ENCODE results near the gene TRIM25.

Gene TRIM25

DNA sequence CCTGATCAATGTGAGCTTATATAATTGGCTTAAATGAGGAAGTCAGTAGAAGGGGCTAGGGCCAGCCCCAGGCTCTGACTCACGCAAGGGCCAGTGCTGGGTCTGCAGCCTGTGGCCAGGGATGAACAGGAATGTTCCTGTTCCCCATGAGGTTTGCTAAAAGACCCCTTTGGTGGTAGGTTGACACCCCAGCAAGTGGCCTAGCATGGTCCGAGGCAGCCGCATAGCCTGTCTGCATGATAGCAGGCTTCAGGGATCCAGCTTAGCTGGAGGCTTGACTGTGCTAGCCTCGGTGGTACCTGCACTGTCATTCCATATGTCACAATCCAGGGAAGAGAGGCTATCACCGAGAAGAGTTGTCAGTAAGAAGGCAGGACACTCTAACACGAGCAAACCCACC lies 23.5 kb downstream of the TRIM25 start:
- H3K27me3 ChIP-seq (ENCODE audit: control insufficient read depth, insufficient read depth, low read length) = no peaks in the 10 kb centered on the region
- H3K4me3 ChIP-seq (ENCODE audit: low read length) = no peak overlapping the region
- H3K9ac ChIP-seq (ENCODE audit: low read length) = no peak overlapping the region
- H3K4me1 ChIP-seq (ENCODE audit: control insufficient read depth, insufficient read depth, low read length) = peaks cover 34% of the 10 kb centered on the region
- H3K36me3 ChIP-seq (ENCODE audit: control insufficient read depth, insufficient read depth, low read length) = peaks cover 37% of the 10 kb centered on the region
- H3K9me3 ChIP-seq (ENCODE audit: control insufficient read depth, low read length) = peaks cover 5% of the 10 kb centered on the region

DNA sequence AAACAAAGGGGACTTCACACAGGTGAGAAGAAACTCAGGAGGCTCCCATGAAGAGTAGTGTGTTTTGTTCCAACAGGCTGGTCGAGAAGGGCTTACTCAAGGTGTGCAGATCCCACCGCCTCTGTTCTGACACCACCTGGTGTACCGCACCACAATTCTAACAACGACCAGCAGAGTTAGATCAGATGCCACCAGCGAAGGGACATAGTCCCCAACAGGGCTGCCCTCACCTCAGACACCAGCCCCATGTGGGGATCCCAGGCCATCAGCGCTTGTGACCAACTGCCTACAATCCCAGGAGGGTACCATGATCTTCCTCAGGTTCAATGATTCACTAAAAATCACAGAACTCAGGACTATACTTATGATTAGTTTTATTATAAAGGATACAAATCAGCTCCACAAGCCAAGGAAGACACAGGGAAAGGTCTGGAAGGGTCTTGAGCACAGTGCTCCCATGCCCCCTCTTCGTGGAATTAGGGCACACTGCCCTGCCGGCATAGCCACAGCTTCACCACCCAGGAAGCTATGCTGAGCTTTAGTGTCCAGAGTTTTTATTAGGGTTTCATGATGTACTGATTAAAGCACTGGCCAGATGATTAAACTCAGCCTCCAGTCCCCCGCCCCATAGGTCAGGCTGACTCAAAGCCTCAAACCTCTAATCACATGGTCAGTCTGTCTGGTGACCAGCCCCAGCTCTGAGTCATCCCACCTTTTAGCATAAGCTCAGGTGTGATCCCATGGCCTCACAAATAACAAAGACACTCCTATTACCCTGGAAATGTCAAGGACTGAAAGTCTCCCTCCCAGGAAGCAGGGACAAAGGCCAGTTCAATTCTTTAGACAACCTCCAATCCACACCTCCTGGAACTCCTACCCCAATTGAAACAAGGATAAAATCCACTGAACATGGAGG lies 26.0 kb downstream of the TRIM25 start:
- Histone ChIP-seq H3K36me3 (ENCODE audit: control insufficient read depth, insufficient read depth, low read length) (peaks cover 17% of the 10 kb centered on the region), H3K4me3 (ENCODE audit: low read length) (no peak overlapping the region), H3K27me3 (ENCODE audit: control insufficient read depth, insufficient read depth, low read length) (no peaks in the 10 kb centered on the region), H3K4me1 (ENCODE audit: control insufficient read depth, insufficient read depth, low read length) (peaks cover 41% of the 10 kb centered on the region), H3K9me3 (ENCODE audit: control insufficient read depth, low read length) (peaks cover 5% of the 10 kb centered on the region), H3K9ac (ENCODE audit: low read length) (no peak overlapping the region)

DNA sequence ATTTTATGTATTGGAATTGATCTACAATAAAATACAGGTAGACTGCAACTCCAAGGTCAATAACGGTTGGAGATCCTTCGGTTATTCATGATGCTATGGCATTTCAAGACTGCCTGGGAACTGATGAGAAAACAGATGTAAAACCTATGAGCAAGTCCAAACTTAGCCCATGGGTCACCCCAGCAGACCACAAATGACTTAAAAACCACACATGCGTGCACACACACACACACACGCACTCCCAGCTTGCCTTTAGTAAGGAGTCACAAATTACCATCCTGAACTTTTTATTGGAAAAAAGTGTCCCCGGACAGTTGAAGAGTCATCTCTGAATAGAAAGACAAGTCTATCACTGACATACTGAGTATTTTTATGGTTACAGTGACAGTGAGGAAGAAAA lies 26.7 kb downstream of the TRIM25 start:
- peaks cover 5% of the 10 kb centered on the region for H3K9me3 ChIP-seq (ENCODE audit: control insufficient read depth, low read length)
- H3K4me1 ChIP-seq (ENCODE audit: control insufficient read depth, insufficient read depth, low read length) = peaks cover 41% of the 10 kb centered on the region
- no peak overlapping the region for H3K4me3 ChIP-seq (ENCODE audit: low read length)
- H3K27me3 ChIP-seq (ENCODE audit: control insufficient read depth, insufficient read depth, low read length) = no peaks in the 10 kb centered on the region
- no peak overlapping the region for H3K9ac ChIP-seq (ENCODE audit: low read length)
- peaks cover 17% of the 10 kb centered on the region for H3K36me3 ChIP-seq (ENCODE audit: control insufficient read depth, insufficient read depth, low read length)

DNA sequence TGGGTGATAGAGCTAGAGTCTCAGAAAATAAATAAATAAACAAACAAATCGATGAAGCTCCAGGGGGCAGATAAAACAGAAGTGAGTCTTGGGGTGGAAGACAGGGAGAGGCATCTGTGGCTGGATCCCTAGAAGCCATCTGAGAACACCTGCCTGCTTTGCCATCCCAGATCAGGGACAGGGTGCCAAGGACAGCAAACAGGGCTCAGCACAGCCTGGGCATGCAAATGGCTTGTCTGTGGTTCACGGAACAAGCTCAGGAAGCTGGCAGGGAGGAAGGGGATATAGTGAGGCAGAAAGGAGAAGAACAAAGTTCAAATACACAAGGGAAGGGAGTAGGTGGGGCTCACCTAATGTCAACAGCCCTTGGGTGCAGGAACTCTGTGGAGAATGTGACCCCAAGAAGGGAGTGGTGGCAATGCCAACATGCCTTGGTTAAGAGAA lies 27.5 kb downstream of the TRIM25 start:
- Histone ChIP-seq H3K36me3 (ENCODE audit: control insufficient read depth, insufficient read depth, low read length) (peaks cover 11% of the 10 kb centered on the region), H3K27me3 (ENCODE audit: control insufficient read depth, insufficient read depth, low read length) (no peaks in the 10 kb centered on the region), H3K9me3 (ENCODE audit: control insufficient read depth, low read length) (peaks cover 5% of the 10 kb centered on the region), H3K4me1 (ENCODE audit: control insufficient read depth, insufficient read depth, low read length) (peaks cover 48% of the 10 kb centered on the region), H3K9ac (ENCODE audit: low read length) (no peak overlapping the region), H3K4me3 (ENCODE audit: low read length) (no peak overlapping the region)

DNA sequence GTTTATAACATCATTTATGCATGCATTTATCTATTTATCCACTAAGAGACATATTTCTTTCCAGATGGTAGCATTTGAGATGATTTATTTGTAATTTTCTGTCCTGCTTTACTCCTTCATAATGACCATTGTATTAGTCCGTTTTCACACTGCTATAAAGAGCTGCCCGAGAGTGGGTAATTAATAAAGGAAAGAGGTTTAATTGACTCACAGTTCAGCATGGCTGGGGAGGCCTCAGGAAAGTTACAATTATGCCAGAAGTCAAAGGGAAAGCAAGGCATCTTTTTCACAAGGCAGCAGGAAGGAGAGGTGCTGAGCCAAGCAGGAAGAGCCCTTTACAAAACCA lies 28.6 kb downstream of the TRIM25 start:
- Histone ChIP-seq H3K9me3 (ENCODE audit: control insufficient read depth, low read length) (peaks cover 5% of the 10 kb centered on the region), H3K27me3 (ENCODE audit: control insufficient read depth, insufficient read depth, low read length) (no peaks in the 10 kb centered on the region), H3K4me1 (ENCODE audit: control insufficient read depth, insufficient read depth, low read length) (peaks cover 48% of the 10 kb centered on the region), H3K9ac (ENCODE audit: low read length) (no peak overlapping the region), H3K36me3 (ENCODE audit: control insufficient read depth, insufficient read depth, low read length) (peaks cover 1% of the 10 kb centered on the region), H3K4me3 (ENCODE audit: low read length) (no peak overlapping the region)

DNA sequence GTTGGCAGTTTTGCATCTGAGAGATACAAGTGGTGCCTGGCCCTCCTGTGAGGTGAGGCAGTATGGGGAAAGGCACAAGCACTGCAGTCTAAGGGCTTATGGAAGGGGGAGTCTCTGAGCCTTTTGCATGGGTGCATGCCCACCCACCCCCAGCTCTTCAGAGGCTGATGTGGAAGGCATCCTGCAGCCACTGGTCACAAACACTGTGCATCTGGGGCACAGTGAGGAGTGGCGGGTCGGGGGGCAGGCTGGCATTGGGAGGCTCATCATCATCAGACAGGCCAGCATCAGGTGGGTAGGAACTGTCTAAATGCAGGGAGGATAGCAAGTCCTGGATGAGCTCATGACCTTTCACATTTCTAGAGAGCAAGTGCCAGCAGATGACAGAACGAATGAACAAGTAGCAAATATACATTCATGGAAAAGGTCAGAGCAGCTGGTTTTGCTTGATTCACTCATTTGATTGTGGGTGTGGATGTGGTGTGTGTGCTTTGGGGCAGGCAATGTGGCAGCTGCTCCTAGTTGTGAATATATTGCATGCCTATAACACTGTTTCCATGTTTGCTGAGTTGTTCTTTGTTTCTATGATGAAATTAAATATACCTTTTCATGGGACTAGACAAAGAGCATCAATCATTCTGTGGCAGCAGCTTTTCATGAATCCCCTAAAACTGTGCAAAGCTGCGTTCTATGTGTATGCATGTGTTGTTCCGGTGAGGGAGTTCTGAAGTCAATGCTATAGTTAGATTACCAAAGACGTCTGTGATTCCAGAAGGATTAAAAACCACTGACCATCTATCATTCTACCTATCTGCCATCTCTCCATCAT lies 29.2 kb downstream of the TRIM25 start:
- peaks cover 48% of the 10 kb centered on the region for H3K4me1 ChIP-seq (ENCODE audit: control insufficient read depth, insufficient read depth, low read length)
- H3K4me3 ChIP-seq (ENCODE audit: low read length) = no peak overlapping the region
- no peaks in the 10 kb centered on the region for H3K27me3 ChIP-seq (ENCODE audit: control insufficient read depth, insufficient read depth, low read length)
- H3K36me3 ChIP-seq (ENCODE audit: control insufficient read depth, insufficient read depth, low read length) = no peaks in the 10 kb centered on the region
- H3K9ac ChIP-seq (ENCODE audit: low read length) = no peak overlapping the region
- peaks cover 5% of the 10 kb centered on the region for H3K9me3 ChIP-seq (ENCODE audit: control insufficient read depth, low read length)

DNA sequence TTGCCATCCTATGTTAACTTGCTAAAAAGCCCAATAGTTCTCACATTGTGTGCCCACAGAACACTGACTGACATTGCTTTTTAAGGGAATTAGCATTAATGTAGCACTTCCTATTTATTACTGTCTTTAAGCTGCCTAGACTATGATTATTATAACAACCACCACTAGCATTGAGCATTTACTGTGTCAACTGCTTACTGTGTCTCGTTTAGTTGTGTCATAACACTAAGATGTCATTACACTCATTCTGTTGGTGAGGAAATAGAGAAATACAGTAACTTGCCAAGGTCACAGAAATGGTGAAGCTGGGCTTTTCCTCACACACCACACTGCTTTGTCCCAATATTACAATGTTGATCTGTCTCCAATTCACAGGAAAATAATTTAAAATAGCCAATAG lies 30.2 kb downstream of the TRIM25 start:
- Histone ChIP-seq H3K36me3 (ENCODE audit: control insufficient read depth, insufficient read depth, low read length) (no peaks in the 10 kb centered on the region), H3K4me1 (ENCODE audit: control insufficient read depth, insufficient read depth, low read length) (peaks cover 45% of the 10 kb centered on the region), H3K9me3 (ENCODE audit: control insufficient read depth, low read length) (peaks cover 5% of the 10 kb centered on the region), H3K27me3 (ENCODE audit: control insufficient read depth, insufficient read depth, low read length) (no peaks in the 10 kb centered on the region), H3K9ac (ENCODE audit: low read length) (no peak overlapping the region), H3K4me3 (ENCODE audit: low read length) (no peak overlapping the region)

DNA sequence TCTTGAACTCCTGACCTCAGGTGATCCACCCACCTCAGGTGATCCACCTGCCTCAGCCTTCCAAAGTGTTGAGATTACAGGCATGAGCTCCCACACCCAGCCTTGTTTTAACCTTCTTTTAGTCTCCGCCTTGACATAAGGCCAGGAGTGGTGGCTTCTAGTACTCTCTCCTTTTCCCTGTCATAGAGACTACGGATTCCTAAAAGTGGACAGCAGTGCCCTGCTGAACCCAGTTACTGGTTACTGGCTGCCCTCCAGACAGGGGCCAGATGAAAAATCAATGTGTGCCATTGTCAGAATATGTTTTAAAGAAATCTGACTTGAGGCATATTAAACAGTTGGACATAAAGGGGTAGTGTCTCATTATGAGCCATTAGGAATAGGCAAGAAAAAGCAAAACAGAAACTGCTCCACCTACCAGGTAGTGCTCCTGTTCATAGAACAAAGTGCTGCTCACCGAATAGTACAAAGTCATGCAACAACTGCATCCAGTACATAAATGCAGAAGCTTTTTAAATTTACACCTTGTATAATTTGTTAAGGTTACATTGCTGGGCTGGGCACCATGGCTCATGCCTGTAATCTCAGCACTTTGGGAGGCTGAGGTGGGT lies 32.1 kb downstream of the TRIM25 start:
- Histone ChIP-seq H3K4me3 (ENCODE audit: low read length) (no peak overlapping the region), H3K9ac (ENCODE audit: low read length) (no peak overlapping the region), H3K4me1 (ENCODE audit: control insufficient read depth, insufficient read depth, low read length) (peaks cover 27% of the 10 kb centered on the region), H3K27me3 (ENCODE audit: control insufficient read depth, insufficient read depth, low read length) (no peaks in the 10 kb centered on the region), H3K36me3 (ENCODE audit: control insufficient read depth, insufficient read depth, low read length) (no peaks in the 10 kb centered on the region), H3K9me3 (ENCODE audit: control insufficient read depth, low read length) (no peaks in the 10 kb centered on the region)

DNA sequence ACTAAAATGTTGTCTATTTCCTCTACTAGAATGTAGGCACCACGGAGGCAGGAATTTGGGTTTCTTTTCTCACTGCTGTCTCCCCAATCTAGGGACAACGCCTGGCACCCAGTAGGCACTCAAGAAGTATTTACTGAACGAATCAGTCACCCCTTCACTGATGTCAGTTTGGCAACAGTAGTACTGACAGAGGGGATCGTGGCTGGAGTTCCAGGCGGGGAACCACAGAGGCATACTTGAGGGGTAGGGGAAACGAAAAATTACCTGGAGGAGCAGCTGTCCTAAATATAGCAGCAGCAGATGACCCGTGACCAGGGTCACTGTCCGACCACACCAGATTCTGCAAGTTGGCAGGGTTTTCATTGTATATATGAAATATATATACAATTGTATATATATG lies 33.3 kb downstream of the TRIM25 start:
- H3K4me3 ChIP-seq (ENCODE audit: low read length) = no peak overlapping the region
- no peaks in the 10 kb centered on the region for H3K36me3 ChIP-seq (ENCODE audit: control insufficient read depth, insufficient read depth, low read length)
- no peaks in the 10 kb centered on the region for H3K27me3 ChIP-seq (ENCODE audit: control insufficient read depth, insufficient read depth, low read length)
- no peaks in the 10 kb centered on the region for H3K9me3 ChIP-seq (ENCODE audit: control insufficient read depth, low read length)
- H3K9ac ChIP-seq (ENCODE audit: low read length) = no peak overlapping the region
- H3K4me1 ChIP-seq (ENCODE audit: control insufficient read depth, insufficient read depth, low read length) = peaks cover 14% of the 10 kb centered on the region

DNA sequence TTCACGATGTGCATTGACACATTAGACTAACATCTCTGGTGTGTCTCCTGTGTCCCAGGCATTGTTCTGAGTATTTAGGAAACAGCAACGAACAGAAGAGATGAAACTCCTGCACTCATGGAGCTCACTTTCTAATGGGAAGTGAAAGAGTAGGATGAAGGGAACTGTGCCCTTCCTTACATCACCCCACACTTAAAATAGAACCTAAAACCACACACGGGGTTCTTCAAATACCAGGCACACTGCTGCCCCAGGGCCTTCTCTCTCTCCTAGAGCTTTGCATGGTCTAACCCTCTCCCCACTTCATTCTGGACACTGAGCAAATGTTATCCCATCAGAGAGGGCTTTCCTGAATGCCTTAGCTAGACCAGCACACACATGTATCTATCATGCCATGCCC lies 33.7 kb downstream of the TRIM25 start:
- H3K36me3 ChIP-seq (ENCODE audit: control insufficient read depth, insufficient read depth, low read length) = no peaks in the 10 kb centered on the region
- H3K4me1 ChIP-seq (ENCODE audit: control insufficient read depth, insufficient read depth, low read length) = peaks cover 11% of the 10 kb centered on the region
- no peak overlapping the region for H3K4me3 ChIP-seq (ENCODE audit: low read length)
- H3K27me3 ChIP-seq (ENCODE audit: control insufficient read depth, insufficient read depth, low read length) = no peaks in the 10 kb centered on the region
- no peak overlapping the region for H3K9ac ChIP-seq (ENCODE audit: low read length)
- no peaks in the 10 kb centered on the region for H3K9me3 ChIP-seq (ENCODE audit: control insufficient read depth, low read length)

DNA sequence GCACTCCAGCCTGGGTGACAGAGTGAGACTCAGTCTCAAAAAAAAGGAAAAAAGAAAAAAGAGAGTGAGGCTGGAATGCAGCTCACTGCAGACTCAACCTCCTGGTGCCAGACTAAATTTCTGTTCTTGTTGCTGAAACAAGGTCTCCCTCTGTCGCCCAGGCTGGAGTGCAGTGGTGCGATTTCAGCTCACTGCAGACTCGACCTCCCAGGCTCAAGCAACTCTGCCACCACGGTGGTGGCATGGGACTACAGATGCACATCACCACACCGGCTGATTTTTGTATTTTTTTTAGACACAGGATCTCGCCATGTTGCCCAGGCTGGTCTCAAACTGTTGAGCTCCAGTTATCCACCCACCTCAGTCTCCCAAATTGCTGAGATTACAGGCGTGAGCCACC lies 34.6 kb downstream of the TRIM25 start:
- H3K9ac ChIP-seq (ENCODE audit: low read length) = no peak overlapping the region
- H3K27me3 ChIP-seq (ENCODE audit: control insufficient read depth, insufficient read depth, low read length) = no peaks in the 10 kb centered on the region
- H3K4me1 ChIP-seq (ENCODE audit: control insufficient read depth, insufficient read depth, low read length) = peaks cover 7% of the 10 kb centered on the region
- H3K9me3 ChIP-seq (ENCODE audit: control insufficient read depth, low read length) = no peaks in the 10 kb centered on the region
- H3K4me3 ChIP-seq (ENCODE audit: low read length) = no peak overlapping the region
- no peaks in the 10 kb centered on the region for H3K36me3 ChIP-seq (ENCODE audit: control insufficient read depth, insufficient read depth, low read length)

DNA sequence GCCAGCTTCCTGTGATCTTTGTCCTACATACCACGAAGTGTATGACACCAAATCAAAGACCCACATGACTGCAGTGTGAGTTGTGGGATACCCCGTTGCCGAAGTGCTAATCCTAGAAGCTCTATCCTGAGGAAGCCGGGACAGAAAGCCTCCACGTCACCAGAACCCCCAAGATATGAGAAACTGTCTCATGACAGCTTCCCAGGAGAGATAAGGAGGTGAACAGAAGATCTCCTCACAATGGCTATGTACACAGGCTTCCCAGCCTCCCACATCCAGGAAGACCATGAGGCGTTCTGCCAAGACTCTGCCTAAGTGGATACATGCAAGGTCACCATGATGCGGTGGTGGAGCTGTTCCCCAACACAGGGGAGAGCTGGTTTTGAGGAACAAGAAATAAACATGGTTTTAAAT lies 37.1 kb downstream of the TRIM25 start:
- no peak overlapping the region for H3K9ac ChIP-seq (ENCODE audit: low read length)
- H3K27me3 ChIP-seq (ENCODE audit: control insufficient read depth, insufficient read depth, low read length) = no peaks in the 10 kb centered on the region
- no peaks in the 10 kb centered on the region for H3K9me3 ChIP-seq (ENCODE audit: control insufficient read depth, low read length)
- H3K4me3 ChIP-seq (ENCODE audit: low read length) = no peak overlapping the region
- H3K4me1 ChIP-seq (ENCODE audit: control insufficient read depth, insufficient read depth, low read length) = peaks cover 4% of the 10 kb centered on the region
- no peaks in the 10 kb centered on the region for H3K36me3 ChIP-seq (ENCODE audit: control insufficient read depth, insufficient read depth, low read length)

Measured in mucosa of stomach (tissue), 1 donor.